HG03442 (cell line): Measurements from ENCODE around the gene CDON.
"Not testable (repeated sequence)": the region's sequence is repeated elsewhere in the genome, so short reads cannot be mapped to it uniquely, and the experiment has no call there.

ENCODE experiments used
- ATAC-seq: cut with Tn5 transposase; IDR thresholded peaks from one replicate; pipeline ENCODE4 v1.9.1; 2021; ENCODE audit warnings: mild to moderate bottlenecking, moderate library complexity; ENCODE audit not compliant: unreplicated experiment

CDON gene

DNA sequence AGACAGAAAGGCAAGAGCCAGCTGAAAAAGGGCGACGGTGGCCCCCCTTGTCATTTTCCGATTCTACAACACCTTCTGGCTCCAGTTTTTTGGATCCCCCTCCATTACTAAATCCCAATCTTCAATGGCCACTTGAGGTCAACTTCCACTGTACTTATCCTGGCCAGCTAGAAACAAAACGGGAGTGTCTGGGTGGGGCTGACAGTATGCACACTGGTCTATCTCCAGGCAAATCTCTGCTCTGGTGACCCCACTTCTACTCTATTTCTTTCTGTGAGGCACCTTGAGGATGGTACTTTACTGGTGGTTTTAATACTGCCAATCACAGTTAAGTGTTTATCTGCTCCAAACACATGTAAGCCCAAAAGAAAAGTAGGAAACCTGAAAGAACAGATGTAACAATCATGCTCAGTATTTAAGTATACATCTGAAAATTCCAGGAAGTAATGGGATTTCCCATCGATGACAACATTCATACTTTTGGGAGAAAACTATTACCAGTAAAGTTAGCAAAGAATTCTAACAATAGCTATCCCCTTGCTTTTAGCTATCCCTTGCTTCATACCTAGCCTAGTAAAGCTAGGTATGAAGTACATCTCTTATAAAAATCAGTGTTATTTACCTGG lies 16.0 kb downstream of the CDON start:
- ATAC-seq: no peak

DNA sequence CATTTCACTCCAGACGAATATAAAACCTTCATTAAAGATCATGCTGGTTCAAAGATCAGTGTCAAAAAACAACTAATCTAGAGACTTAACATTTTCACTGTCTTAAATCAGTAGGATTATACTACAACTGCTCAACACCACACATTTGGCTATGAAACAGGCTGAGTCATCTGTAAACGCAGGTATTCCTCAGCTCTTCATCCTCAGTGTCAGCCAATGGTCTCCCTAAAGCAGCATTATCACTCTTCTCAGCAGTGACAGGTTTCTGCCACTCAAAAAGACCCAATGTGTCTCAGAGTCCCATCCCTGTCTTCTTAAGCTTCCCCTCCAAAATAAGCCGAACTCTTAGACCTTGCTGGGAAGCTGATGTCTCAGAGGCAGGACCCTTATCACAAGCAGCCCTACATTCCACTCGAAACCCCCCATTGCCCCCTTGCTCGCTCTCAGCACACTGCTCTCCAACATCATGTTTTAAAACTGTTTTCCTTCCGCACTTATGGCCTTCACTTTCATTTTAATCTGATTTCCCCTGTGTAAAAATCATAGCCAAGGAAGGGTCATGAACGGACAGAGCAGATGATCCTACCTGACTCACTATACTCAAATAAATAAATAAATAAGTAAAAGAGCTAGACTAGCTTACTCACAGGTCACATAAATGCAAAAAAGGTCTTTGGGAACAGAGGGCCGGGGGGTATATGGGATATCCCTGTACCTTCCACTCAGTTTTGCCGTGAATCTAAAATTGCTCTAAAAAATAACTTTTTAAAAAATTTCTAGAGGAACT lies 23.0 kb downstream of the CDON start:
- no peak for ATAC-seq

DNA sequence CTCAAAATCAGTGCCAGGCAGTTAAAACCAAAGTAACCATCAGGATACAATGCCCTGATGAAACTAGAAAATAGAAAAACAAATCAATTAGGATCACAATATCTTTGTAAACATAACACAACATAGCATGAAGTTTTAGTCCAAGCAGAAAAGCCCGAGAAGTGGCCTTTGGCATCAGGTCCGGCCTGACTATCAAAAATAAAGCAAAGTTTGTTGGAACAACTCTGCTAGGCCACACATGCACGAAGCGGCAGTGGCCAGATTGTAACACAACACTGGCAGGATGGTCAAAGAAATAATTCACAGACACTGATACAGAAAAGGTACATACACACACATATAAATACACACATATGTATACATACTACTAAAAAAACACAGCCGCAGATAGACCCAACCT lies 26.9 kb downstream of the CDON start:
- ATAC-seq: no peak

DNA sequence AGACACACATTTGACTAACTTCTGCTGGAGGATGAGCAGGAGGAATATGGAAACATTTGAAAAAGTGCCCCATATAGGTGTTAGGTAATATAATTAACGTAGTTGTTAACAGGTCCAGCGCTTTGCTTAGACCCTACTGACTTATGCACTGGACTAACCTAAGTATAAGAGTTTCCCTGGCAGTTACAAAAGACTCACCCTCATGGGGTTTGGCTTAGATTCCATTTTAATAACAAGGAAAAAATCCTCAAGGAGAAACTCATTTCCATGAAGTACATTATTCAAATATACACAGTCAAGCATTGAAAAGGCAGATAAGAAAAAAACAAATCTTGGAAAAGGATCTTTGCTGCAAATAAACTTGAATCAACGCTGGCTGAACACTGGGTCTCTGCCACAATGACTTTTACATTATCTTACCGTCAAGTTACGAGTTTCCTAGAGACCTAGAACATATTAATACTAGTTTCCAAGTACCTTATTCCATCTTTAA lies 27.7 kb downstream of the CDON start:
- ATAC-seq: no peak

DNA sequence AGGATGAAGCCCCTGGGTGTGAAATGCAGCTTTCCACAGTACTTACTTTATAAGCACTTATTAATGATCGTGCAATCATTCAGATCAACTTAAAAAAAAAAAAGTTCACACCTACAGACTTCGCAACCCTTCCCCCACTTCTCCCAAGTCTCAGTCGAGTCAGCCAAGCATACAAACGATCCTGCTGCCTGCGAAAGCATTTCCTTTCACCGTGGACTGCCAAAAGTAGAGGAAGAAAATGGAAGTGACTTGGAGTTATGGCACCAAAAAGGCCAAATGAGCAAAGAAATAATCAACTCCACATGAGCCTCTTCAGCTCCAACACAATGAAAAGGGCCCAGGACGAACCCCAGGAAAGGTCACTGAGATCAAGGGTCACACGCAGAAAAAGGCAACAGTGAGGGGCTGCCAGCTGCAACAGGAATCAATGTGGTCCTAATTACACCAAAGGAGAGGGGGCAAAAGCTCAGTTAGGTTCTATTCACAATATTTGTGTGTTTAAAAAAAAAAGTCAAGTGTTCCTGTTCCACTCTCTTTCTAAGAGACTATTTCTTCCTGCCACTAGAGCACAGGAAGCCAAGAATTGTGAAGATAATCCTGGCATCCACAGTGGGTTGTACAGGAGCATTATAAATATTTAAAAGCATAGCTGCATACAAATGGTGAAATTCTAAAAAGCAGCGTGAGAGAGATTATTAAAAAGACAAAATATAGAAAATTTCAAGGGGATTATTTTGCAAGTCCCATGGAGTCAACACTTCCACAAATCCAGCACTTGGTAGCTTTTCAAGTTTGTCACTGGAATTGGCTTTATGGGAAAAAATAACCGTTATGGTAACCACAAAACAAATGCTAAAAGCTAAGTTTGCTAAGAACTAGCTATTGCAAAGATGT lies 28.4 kb downstream of the CDON start:
- ATAC-seq: no peak

DNA sequence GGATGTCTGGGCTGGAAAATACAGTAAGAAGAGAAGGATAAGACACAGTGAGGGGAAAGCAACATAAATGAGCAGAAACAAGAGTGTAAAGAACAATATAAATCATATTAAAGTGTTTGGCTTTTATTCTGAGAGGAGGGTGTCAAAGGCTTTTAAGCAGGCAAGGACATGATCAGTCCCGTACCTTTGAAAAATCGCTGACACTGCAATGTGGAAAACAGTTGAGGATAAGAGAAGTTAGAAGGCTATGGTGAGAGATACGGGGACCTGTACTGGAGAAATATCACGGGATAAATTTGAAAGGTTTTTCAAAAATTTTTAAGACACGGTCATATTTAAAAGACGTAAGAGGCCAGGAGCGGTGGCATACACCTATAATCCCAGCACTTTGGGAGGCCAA lies 30.3 kb downstream of the CDON start:
- ATAC-seq: no peak

DNA sequence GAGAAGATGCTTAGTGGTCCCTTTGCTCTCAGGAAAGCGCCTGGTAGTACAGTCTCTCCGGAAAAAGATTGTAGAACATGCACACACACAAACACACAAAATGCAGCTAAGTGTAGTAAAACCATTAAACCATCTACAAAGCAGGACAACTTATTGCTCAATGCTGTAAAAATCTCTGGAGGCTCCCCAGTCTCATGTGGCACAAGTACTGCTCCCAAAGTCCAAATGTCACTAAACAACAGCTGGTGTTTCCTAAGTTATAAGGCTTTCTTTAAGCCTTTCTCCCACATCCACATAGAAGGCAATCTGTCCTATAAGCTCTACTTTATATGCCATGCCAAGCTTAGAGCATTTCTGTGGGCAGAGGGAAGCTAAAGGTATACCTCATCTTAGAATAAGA lies 32.9 kb downstream of the CDON start:
- no peak for ATAC-seq

DNA sequence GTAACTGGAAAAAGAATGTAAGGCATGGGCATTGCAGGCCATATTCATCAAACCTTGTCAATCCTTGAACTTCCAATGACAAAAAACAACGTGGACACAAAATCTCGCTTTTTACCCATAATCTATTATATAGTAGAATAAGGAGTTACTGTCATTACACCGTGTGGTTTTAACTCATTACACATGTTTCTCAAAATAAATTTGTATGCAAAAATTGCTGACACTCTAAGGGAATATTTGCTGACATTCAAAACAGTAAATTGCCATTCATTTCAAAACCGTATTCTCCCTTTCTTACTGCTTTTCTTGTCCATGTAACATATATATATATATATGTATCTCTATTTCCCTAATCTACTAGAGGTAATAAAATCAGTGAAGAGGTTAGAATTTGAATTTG lies 33.4 kb downstream of the CDON start:
- no peak for ATAC-seq

DNA sequence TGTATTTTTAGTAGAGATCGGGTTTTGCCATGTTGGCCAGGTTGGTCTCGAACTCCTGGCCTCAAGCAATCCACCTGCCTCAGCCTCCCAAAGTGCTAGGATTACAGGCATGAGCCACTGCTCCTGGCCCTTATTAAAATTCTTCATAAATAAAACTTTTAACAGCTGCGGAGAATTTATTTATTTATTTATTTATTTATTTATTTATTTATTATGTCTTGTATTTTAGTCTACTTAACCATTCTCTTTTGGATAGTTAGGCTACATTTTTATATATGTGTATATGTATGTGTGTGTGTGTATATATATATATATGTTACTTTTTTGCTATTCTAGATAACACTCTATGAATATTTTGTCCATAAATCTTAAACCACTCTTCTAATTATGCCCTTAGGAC lies 34.1 kb downstream of the CDON start:
- ATAC-seq: not testable (repeated sequence)

DNA sequence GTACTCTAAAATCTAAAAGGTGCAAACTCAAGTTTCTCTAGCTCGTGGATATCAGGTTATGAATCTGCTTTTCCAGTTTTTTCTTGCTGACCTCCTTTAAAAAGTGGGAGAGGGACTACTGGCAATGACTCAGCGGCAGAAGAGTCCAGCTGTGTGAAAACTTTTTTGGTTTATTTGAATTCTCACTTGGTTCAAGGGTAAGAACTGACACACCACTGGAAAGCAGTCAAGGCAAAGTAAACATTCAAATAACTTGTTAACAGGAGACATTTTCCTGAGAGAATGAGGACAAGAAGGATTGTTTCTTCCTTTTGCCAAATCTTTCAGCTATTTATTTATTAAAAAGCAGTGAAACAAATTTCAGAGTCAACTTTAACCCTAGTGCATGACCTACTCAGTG lies 36.1 kb downstream of the CDON start:
- ATAC-seq: no peak

DNA sequence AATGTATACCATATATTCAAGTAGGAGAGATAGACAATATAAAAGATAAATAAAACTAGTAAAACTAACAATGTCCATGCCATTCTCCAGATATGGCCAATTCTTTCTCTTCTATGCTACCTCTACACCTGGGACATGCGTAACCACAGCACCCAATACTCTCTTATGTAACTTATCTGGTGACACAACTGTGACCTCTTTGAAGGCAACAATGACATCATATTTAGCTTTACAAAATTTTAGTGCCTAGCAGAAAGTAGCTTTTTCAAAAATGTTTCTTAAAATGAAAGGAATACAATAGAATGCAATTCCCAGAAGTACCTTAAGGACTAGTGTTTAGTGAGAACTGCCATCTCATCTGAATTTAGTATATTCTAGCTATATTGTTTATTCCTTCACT lies 36.8 kb downstream of the CDON start:
- ATAC-seq: no peak

DNA sequence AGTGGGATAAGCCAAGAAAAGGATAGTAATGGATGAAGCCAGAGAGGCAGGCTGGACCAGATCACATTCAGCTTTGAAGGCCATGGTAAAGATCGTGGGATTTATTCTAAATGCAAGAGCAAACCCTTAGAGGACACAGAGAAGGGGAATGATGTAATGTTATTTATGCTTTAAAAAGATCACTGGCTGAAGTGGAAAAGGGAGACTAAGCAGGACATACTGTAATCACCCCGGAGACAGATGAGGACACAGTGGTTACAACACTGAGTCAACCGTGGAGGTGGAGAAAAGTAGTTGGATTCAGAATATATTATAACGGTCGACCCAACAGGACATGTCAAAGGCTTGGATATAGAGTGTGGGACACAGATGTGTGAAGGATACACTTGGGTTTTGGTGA lies 38.5 kb downstream of the CDON start:
- no peak for ATAC-seq

DNA sequence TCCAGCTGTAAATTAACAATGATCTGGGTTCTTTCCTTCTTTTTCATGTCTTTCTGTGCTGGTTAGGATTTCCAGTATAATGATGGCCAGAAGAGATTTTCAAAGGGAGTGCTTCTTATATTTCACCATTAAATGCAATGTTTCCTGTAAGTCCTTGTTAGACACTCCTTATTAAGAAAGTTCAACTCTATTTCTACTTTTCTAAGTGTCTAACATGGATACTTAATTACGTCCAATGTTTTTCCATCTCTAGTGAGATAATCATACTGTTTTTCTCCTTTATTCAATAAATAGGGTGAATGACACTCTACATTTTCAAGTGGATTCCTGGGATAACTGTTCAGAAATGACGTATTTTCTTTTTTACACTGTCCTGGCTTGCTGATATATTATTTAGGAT lies 49.8 kb downstream of the CDON start:
- no peak for ATAC-seq

DNA sequence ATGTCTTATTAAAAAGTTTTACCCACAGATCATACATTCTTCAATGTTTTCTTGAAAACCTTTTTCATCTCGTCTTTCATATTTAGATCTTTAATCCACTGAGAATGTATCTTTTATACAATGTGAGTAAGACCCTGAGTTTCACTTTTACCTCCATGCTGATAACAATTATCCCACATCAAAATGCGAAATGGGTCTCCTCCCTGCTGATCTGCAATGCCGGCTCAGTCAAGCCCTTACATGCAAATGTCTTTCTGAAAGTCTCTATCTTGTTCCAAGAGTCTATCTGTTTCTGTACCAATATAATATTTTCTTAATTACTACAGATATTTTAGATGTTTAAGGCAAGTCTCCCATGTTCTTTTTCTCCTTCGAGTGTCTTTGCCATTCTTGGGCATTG lies 50.9 kb downstream of the CDON start:
- ATAC-seq: no peak

DNA sequence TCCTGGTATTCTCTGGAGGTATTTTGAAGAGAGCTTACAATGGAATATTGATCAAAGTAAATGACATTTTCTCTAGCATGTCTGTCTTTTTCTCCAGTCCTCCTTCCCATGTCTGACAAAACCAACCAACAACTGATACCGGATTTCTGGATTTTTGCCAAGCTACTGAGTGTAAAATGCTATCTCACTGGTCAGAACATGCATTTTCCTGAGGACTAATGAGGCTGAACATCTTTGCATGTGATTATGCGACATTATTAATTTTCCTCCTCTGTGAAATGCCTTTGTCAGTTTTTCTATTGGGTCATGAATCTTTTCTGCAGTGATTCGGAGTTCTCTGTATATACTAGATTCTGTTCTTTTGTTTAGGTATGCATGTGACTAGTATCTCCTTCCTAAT lies 51.4 kb downstream of the CDON start:
- no peak for ATAC-seq

DNA sequence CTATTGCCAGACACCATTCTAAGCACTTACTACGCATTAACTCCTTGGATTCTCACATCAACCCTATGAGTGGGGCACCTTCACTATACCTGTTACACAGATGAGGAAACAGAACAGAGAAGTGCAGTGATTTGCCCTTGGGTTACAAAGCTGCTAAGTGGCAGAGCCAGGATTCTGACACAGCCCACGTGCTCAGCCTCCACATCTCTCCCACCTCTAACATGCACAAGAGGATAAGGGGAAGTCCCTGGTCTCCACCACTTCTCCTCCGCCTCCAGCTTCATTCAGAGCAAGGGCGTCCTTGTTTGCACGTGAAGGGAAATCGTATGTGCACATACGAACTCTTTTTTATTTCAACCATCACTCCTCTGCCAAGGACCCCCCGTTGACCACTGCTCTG lies 53.7 kb downstream of the CDON start:
- ATAC-seq: no peak

DNA sequence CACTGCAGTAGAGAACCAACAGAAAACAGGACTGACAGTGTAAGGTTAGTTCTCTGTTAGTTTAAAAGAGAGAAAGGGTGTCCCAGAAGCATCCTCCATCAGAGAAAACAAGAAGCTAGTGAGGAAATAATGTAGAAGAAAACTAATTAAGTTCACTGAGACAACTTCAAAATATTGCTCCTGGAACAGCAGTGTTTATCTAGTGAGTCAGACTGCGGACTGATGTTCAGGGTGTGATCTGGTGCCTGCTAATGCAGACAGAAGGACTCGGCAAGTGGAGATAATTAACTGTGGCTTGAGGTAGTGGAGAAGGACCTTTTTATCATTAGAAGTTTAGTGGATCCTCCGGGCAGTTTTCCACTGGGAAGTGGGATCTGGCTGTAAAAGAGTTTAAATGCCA lies 55.4 kb downstream of the CDON start:
- ATAC-seq: no peak

DNA sequence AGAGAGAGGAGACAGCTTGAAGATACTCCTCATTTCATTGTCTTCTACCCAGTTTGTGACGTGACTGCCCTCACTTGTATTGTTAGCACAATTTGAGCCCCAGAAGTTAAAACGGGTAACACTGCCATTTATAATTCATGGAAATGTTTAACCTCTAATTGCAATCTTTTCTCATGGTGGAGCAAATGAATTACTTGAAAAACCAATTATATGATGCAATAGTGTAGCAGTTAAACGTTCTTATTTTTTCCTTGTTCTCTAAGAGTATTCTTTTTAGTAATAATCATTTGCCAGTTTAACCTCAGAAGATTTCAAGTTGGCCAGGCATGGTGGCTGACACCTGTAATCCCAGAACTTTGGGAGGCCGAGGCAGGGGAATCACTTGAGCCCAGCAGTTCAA lies 56.6 kb downstream of the CDON start:
- no peak for ATAC-seq

DNA sequence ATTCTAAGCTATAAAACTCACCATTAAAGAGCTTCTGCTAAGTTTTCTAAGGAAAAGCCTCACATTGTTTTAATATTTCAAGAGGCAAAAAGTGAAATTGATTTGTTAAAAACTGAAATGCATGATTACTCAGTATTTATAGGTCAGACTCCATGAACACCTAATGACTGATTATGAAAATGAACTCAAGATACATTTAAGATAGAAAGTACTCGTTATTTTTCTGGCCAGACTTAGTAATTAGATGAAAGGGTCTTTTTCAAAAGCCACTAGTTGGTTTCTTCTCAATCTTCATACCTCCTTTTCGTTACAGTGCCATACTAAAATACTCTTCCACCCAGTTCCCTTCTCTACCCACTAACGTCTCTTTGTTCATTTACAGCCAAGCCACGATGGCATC lies 60.5 kb downstream of the CDON start:
- ATAC-seq: no peak

DNA sequence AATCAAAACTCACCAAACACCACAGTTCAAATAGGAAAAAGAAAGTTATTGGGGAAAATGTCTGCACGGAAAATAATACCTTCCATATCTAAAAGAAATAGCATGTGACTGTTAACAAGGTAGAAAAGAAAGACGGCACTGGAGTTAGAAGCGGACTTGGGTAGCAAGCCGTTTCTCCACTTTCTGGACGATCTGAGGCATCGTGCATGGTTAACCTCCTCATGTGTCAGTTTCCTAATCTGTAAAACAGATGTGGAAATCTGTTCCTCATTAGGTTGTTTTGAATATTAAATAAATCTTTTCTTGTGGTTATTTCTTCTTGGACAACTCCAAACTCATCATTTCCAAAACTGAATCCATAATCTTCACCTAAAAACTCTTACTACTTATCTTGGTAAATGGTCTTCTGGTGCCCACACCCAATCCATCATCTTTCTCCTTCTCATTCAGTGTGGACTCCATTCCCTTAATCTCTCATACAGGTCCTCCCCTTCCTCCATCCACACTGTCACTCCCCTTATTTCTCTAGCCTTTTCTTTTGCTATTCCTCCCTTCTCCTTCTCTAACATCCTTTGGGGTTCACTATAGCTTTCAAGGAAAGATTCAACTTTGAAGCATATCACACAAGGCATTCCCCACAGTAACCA lies 63.3 kb downstream of the CDON start:
- no peak for ATAC-seq

DNA sequence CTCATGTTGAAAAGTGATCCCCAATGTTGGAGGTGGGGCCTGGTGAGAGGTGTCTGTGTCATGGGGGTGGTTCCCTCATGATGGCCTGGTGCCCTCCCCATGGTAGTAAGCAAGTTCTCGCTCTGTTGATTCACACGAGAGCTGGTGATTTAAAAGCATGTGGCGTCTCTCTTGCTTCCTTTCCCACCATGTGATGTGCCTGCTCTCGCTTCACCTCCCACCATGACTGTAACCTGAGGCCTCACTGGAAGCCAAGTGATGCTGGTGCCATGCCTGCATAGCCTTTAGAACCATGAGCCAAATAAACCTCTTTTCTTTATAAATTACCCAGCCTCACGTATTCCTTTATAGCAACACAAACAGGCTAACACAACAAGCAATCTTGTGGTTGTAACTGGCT lies 64.4 kb downstream of the CDON start:
- ATAC-seq: no peak
